ENCODE measurements around the gene ZNF277. TPM values are rescaled to one million over a fixed set of nuclear protein-coding genes. Genes with fewer than 3 reads are reported as not detected.

ZNF277 gene
- total RNA-seq, 1 experiment from 2014 or later = 21.3 TPM

GRCh38 chr7:112290065-112290464 is 83.6 kb downstream of the ZNF277 start:
- ATAC-seq (no peak), DNase-seq (ENCODE audit: low read depth, low spot score) (no peak)
- no peak overlapping the region for H3K9ac ChIP-seq (ENCODE audit: low read length)
- no peaks in the 10 kb centered on the region for H3K9me2 ChIP-seq (ENCODE audit: insufficient read depth)
- POLR2A ChIA-PET = no interaction called here
- CTCF ChIA-PET = no interaction called here
- H3K79me2 ChIP-seq (ENCODE audit: insufficient read depth, low read length) = no peaks in the 10 kb centered on the region
- no TSS peak for BruUV-seq (replicated peaks)
- no peaks in the 10 kb centered on the region for H3K36me3 ChIP-seq (ENCODE audit: control insufficient read depth in 1 of 2, insufficient read depth in 2 of 2, low read length in 2 of 2)
- TF ChIP-seq ELF1 (IDR thresholded peaks at IDR 0.05; ENCODE audit: borderline replicate concordance, low read depth) (no peak), ZBTB33 (IDR thresholded peaks at IDR 0.05; ENCODE audit: extremely low read depth, insufficient replicate concordance, low read length) (no peak), JUND (IDR thresholded peaks at IDR 0.05) (no peak), ATF3 (IDR thresholded peaks at IDR 0.05) (no peak)
- H3K4me2 ChIP-seq (ENCODE audit: low read length) = no peak overlapping the region
- no peak overlapping the region for H3K4me3 ChIP-seq (replicated peaks in 1 of 2; ENCODE audit: low read depth in 1 of 2, low read length in 2 of 2)
- no peaks in the 10 kb centered on the region for H3K9me3 ChIP-seq (ENCODE audit: control insufficient read depth in 1 of 2, insufficient read depth in 1 of 2, low read depth in 1 of 2, low read length in 2 of 2)
- H2AFZ ChIP-seq (ENCODE audit: low read depth, low read length, poor library complexity, severe bottlenecking) = no peak overlapping the region
- no peaks in the 10 kb centered on the region for H3K27me3 ChIP-seq (ENCODE audit: insufficient read depth, low read length)
- H3K27ac ChIP-seq (ENCODE audit: low read depth, low read length) = no peak overlapping the region
- intact Hi-C loops (cut with micrococcal nuclease) = no loop called here
- peaks cover 0 to 4% of the 10 kb centered on the region in 2 experiments; a peak in 2 of 4 replicates for H3K4me1 ChIP-seq (ENCODE audit: control insufficient read depth in 1 of 2, insufficient read depth in 2 of 2, low read length in 2 of 2)
- RAD21 ChIA-PET (ENCODE audit: low non-redundant PET in 1 of 2, low total read pairs in 2 of 2, uncharacterized antibody in 2 of 2, unreplicated experiment in 2 of 2) = no interaction called here
- no peaks in the 10 kb centered on the region for H4K20me1 ChIP-seq (ENCODE audit: insufficient read depth)

- ATAC-seq = no peak
- intact Hi-C loops (cut with micrococcal nuclease) = no loop called here
- no peaks in the 10 kb centered on the region for H3K27me3 ChIP-seq (ENCODE audit: insufficient read depth, low read length)
These were observed 85.7 kb downstream of the ZNF277 start for GRCh38 chr7:112292162-112292561.

More at GRCh38 chr7:112292162-112292561, 85.7 kb downstream of the ZNF277 start:
- Histone ChIP-seq H3K36me3 (ENCODE audit: control insufficient read depth in 1 of 2, insufficient read depth in 2 of 2, low read length in 2 of 2) (no peaks in the 10 kb centered on the region), H3K9me3 (ENCODE audit: control insufficient read depth in 1 of 2, insufficient read depth in 1 of 2, low read depth in 1 of 2, low read length in 2 of 2) (no peaks in the 10 kb centered on the region), H3K9ac (ENCODE audit: low read length) (no peak overlapping the region), H3K27ac (ENCODE audit: low read depth, low read length) (no peak overlapping the region), H3K4me2 (ENCODE audit: low read length) (no peak overlapping the region), H3K9me2 (ENCODE audit: insufficient read depth) (no peaks in the 10 kb centered on the region), H3K4me1 (ENCODE audit: control insufficient read depth in 1 of 2, insufficient read depth in 2 of 2, low read length in 2 of 2) (peaks cover 0 to 4% of the 10 kb centered on the region in 2 experiments; a peak in 2 of 4 replicates), H3K4me3 (replicated peaks in 1 of 2; ENCODE audit: low read depth in 1 of 2, low read length in 2 of 2) (no peak overlapping the region), H2AFZ (ENCODE audit: low read depth, low read length, poor library complexity, severe bottlenecking) (no peak overlapping the region), H4K20me1 (ENCODE audit: insufficient read depth) (no peaks in the 10 kb centered on the region), H3K79me2 (ENCODE audit: insufficient read depth, low read length) (no peaks in the 10 kb centered on the region)
- POLR2A ChIA-PET = no interaction called here
- CTCF ChIA-PET = no interaction called here
- TF ChIP-seq SIN3A (IDR thresholded peaks at IDR 0.05; ENCODE audit: low read depth) (no peak), ATF3 (IDR thresholded peaks at IDR 0.05) (no peak), POLR2A (IDR thresholded peaks at IDR 0.05; ENCODE audit: borderline replicate concordance, extremely low read depth, insufficient read depth, insufficient read length) (no peak), MAX (IDR thresholded peaks at IDR 0.05) (no peak), SP1 (IDR thresholded peaks at IDR 0.05; ENCODE audit: low read depth) (no peak), EZH2phosphoT487 (IDR thresholded peaks at IDR 0.05; ENCODE audit: borderline replicate concordance) (no peak)
- no TSS peak for BruUV-seq (replicated peaks)
- RAD21 ChIA-PET (ENCODE audit: low non-redundant PET in 1 of 2, low total read pairs in 2 of 2, uncharacterized antibody in 2 of 2, unreplicated experiment in 2 of 2) = no interaction called here
- DNase-seq (ENCODE audit: low read depth, low spot score) = no peak

All from HCT116 (cell line).